ENCODE results near the gene SORBS2. TPM values are rescaled to one million over a fixed set of nuclear protein-coding genes. Genes with fewer than 3 reads are reported as not detected.

Gene SORBS2
- total RNA-seq, 1 experiment from 2014 or later = 0.34 TPM

- no peak overlapping the region for H3K4me2 ChIP-seq (ENCODE audit: low read length)
- ChIA-PET POLR2A (no interaction called here), CTCF (interaction anchor here (0.6 to 1.1 kb wide), 2 partner anchors 529 to 970 kb away, joined by 4 to 5 read pairs; no protein-coding TSS in a partner anchor), RAD21 (ENCODE audit: low non-redundant PET in 1 of 2, low total read pairs in 2 of 2, uncharacterized antibody in 2 of 2, unreplicated experiment in 2 of 2) (no interaction called here)
- intact Hi-C loops (cut with micrococcal nuclease) = no loop called here
- H4K20me1 ChIP-seq (ENCODE audit: insufficient read depth) = no peaks in the 10 kb centered on the region
- no peaks in the 10 kb centered on the region for H3K36me3 ChIP-seq (ENCODE audit: control insufficient read depth in 1 of 2, insufficient read depth in 2 of 2, low read length in 2 of 2)
- no peak overlapping the region for H3K4me3 ChIP-seq (replicated peaks in 1 of 2; ENCODE audit: low read depth in 1 of 2, low read length in 2 of 2)
- no peaks in the 10 kb centered on the region for H3K9me2 ChIP-seq (ENCODE audit: insufficient read depth)
- H3K79me2 ChIP-seq (ENCODE audit: insufficient read depth, low read length) = no peaks in the 10 kb centered on the region
- TF ChIP-seq, protein P1, sequence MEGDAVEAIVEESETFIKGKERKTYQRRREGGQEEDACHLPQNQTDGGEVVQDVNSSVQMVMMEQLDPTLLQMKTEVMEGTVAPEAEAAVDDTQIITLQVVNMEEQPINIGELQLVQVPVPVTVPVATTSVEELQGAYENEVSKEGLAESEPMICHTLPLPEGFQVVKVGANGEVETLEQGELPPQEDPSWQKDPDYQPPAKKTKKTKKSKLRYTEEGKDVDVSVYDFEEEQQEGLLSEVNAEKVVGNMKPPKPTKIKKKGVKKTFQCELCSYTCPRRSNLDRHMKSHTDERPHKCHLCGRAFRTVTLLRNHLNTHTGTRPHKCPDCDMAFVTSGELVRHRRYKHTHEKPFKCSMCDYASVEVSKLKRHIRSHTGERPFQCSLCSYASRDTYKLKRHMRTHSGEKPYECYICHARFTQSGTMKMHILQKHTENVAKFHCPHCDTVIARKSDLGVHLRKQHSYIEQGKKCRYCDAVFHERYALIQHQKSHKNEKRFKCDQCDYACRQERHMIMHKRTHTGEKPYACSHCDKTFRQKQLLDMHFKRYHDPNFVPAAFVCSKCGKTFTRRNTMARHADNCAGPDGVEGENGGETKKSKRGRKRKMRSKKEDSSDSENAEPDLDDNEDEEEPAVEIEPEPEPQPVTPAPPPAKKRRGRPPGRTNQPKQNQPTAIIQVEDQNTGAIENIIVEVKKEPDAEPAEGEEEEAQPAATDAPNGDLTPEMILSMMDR (IDR thresholded peaks at IDR 0.05 in 2 of 3, conservative IDR thresholded peaks at IDR 0.05 in 1 of 3; ENCODE audit: borderline replicate concordance in 1 of 3, insufficient read depth in 1 of 3, low read depth in 2 of 3, low read length in 2 of 3) = no peak
- TF ChIP-seq EGR1 (IDR thresholded peaks at IDR 0.05; ENCODE audit: low read depth) (no peak), POLR2AphosphoS5 (IDR thresholded peaks at IDR 0.05; ENCODE audit: low read depth, low read length) (no peak), JUND (IDR thresholded peaks at IDR 0.05) (no peak), TCF7L2 (IDR thresholded peaks at IDR 0.05; ENCODE audit: borderline replicate concordance, extremely low read depth, insufficient read depth, insufficient read length) (no peak), SP1 (IDR thresholded peaks at IDR 0.05; ENCODE audit: low read depth) (no peak), YY1 (IDR thresholded peaks at IDR 0.05; ENCODE audit: extremely low read depth, insufficient replicate concordance, low read depth, low read length) (no peak), MAX (IDR thresholded peaks at IDR 0.05) (no peak), FOSL1 (IDR thresholded peaks at IDR 0.05; ENCODE audit: low read depth) (no peak), ELF1 (IDR thresholded peaks at IDR 0.05; ENCODE audit: borderline replicate concordance, low read depth) (no peak), SRF (IDR thresholded peaks at IDR 0.05; ENCODE audit: low read depth) (no peak), CEBPB (IDR thresholded peaks at IDR 0.05; ENCODE audit: low read depth) (no peak), SIN3A (IDR thresholded peaks at IDR 0.05; ENCODE audit: low read depth) (no peak), POLR2A (IDR thresholded peaks at IDR 0.05; ENCODE audit: borderline replicate concordance, extremely low read depth, insufficient read depth, insufficient read length) (no peak)
- H3K4me1 ChIP-seq (ENCODE audit: control insufficient read depth in 1 of 2, insufficient read depth in 2 of 2, low read length in 2 of 2) = no peaks in the 10 kb centered on the region
- no peak overlapping the region for H3K9ac ChIP-seq (ENCODE audit: low read length)
- no TSS peak for BruUV-seq (replicated peaks)
- ATAC-seq = no peak
- no peak overlapping the region for H2AFZ ChIP-seq (ENCODE audit: low read depth, low read length, poor library complexity, severe bottlenecking)
- no peak for DNase-seq (ENCODE audit: low read depth, low spot score)
- no peaks in the 10 kb centered on the region for H3K27me3 ChIP-seq (ENCODE audit: insufficient read depth, low read length)
- H3K9me3 ChIP-seq (ENCODE audit: control insufficient read depth in 1 of 2, insufficient read depth in 1 of 2, low read depth in 1 of 2, low read length in 2 of 2) = no peaks in the 10 kb centered on the region
- H3K27ac ChIP-seq (ENCODE audit: low read depth, low read length) = no peak overlapping the region
Measured at GRCh38 chr4:185608185-185608584, 203.8 kb downstream of the SORBS2 start.
